LNCAP (cell line): Measurements from ENCODE around the gene DPM2.

ENCODE experiments used
- CTCF ChIP-seq: fragments of 450-650 bp; IDR thresholded peaks from 2 replicates; pipeline ENCODE4 v1.5.1; 2017; ENCODE audit warnings: mild to moderate bottlenecking

Gene DPM2

GRCh38 chr9:127909839-127910273, 27.8 kb downstream of the DPM2 start:
- TF ChIP-seq CTCF = no peak

GRCh38 chr9:127908660-127908926, 29.1 kb downstream of the DPM2 start:
- no peak for TF ChIP-seq CTCF

GRCh38 chr9:127907867-127908659, 29.6 kb downstream of the DPM2 start:
- no peak for TF ChIP-seq CTCF

GRCh38 chr9:127905788-127906191, 31.9 kb downstream of the DPM2 start:
- no peak for TF ChIP-seq CTCF

- TF ChIP-seq CTCF = no peak
These were observed 32.5 kb downstream of the DPM2 start for GRCh38 chr9:127905004-127905728.

GRCh38 chr9:127904561-127905003, 33.1 kb downstream of the DPM2 start:
- TF ChIP-seq CTCF = no peak

GRCh38 chr9:127903557-127904475, 33.8 kb downstream of the DPM2 start:
- no peak for TF ChIP-seq CTCF
